Progenitor cell of endocrine pancreas (in vitro differentiated cells): ENCODE results near the gene CCDC185. TPM values are rescaled to one million over a fixed set of nuclear protein-coding genes. Genes with fewer than 3 reads are reported as not detected.

ENCODE experiments used
- DNase-seq: peaks from one replicate; pipeline ENCODE4 v3.0.0; 2021; ENCODE audit warnings: low spot score; ENCODE audit not compliant: unreplicated experiment
- H3K27ac Mint-ChIP-seq: 2 replicates; pipeline ENCODE4 v1.8.0; 2021; ENCODE audit warnings: mild to moderate bottlenecking, moderate library complexity, mixed read lengths
- H3K27me3 Mint-ChIP-seq: 2 replicates; pipeline ENCODE4 v1.8.0; 2021; ENCODE audit warnings: mixed read lengths
- H3K36me3 Mint-ChIP-seq: 2 replicates; pipeline ENCODE4 v1.8.0; 2022; ENCODE audit warnings: mixed read lengths; ENCODE audit not compliant: insufficient read depth
- H3K4me1 Mint-ChIP-seq: 2 replicates; pipeline ENCODE4 v1.8.0; 2021; ENCODE audit warnings: low read depth, mixed read lengths
- H3K4me3 Mint-ChIP-seq: 2 replicates; pipeline ENCODE4 v1.8.0; 2021; ENCODE audit warnings: low read depth, mild to moderate bottlenecking, moderate library complexity, mixed read lengths
- H3K9me3 Mint-ChIP-seq: 2 replicates; pipeline ENCODE4 v1.8.0; 2021; ENCODE audit warnings: low read depth, mixed read lengths
- total RNA-seq: library from RNA; stranded (reverse); gene quantifications from 2 replicates; pipeline ENCODE4 v1.2.1, GENCODE V29; 2021
- TF ChIP-seq, protein P1 (sequence below): fragments of 200-600 bp; sonication (generic); IDR thresholded peaks from one replicate; pipeline ENCODE4 v1.5.0; 2021; ENCODE audit warnings: antibody characterized with exemption, mild to moderate bottlenecking; ENCODE audit not compliant: unreplicated experiment

The CCDC185 gene
- total RNA-seq, 1 donor from 2014 or later: not detected

DNA sequence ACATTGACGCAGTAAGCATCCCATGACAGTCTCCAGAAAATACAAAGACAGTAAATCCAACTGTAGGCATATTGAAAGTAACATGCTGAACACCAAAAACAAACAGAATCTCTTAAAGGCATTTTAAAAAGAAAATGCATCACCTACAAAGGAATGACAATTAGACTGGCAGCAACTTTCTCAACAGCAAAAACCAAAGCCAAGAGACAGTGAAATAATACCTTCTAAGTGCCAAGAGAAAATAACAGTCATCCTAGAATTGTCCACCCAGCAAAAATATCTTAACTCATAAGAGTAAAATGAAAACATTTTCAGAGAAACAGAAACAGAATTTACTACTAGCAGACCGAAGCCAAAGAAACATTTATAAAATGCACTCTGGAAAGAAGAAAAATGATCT, 20.0 kb downstream of the CCDC185 start:
- Mint-ChIP-seq H3K4me3 (no peak overlapping the region), H3K36me3 (no peaks in the 10 kb centered on the region), H3K4me1 (peaks cover 10% of the 10 kb centered on the region), H3K27ac (no peak overlapping the region), H3K27me3 (no peaks in the 10 kb centered on the region), H3K9me3 (peaks cover 4% of the 10 kb centered on the region)
- TF ChIP-seq, protein P1, sequence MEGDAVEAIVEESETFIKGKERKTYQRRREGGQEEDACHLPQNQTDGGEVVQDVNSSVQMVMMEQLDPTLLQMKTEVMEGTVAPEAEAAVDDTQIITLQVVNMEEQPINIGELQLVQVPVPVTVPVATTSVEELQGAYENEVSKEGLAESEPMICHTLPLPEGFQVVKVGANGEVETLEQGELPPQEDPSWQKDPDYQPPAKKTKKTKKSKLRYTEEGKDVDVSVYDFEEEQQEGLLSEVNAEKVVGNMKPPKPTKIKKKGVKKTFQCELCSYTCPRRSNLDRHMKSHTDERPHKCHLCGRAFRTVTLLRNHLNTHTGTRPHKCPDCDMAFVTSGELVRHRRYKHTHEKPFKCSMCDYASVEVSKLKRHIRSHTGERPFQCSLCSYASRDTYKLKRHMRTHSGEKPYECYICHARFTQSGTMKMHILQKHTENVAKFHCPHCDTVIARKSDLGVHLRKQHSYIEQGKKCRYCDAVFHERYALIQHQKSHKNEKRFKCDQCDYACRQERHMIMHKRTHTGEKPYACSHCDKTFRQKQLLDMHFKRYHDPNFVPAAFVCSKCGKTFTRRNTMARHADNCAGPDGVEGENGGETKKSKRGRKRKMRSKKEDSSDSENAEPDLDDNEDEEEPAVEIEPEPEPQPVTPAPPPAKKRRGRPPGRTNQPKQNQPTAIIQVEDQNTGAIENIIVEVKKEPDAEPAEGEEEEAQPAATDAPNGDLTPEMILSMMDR: no peak
- DNase-seq: no peak

DNA sequence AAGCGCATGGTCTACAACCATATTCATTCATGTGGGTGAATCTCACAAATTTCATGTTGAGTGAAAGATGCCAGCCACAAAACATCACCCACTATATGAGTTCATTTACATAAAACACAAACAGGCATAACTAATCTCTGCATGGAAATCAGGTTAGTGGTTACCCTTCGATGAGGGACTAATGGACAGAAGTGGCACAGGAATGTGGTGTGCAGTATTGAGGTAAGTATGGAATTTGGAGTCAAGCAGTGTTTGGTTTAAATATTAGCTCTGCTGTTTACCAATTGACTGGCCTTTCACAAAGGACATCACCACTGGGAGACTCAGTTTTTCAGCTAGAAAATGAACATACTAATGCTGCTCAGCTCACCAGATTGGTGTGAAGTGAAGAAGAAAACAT, 24.2 kb downstream of the CCDC185 start:
- Mint-ChIP-seq H3K27me3 (no peaks in the 10 kb centered on the region), H3K4me3 (no peak overlapping the region), H3K36me3 (no peaks in the 10 kb centered on the region), H3K4me1 (peaks cover 25% of the 10 kb centered on the region), H3K27ac (no peak overlapping the region), H3K9me3 (peaks cover 4% of the 10 kb centered on the region)
- TF ChIP-seq, protein P1: no peak
- no peak for DNase-seq

DNA sequence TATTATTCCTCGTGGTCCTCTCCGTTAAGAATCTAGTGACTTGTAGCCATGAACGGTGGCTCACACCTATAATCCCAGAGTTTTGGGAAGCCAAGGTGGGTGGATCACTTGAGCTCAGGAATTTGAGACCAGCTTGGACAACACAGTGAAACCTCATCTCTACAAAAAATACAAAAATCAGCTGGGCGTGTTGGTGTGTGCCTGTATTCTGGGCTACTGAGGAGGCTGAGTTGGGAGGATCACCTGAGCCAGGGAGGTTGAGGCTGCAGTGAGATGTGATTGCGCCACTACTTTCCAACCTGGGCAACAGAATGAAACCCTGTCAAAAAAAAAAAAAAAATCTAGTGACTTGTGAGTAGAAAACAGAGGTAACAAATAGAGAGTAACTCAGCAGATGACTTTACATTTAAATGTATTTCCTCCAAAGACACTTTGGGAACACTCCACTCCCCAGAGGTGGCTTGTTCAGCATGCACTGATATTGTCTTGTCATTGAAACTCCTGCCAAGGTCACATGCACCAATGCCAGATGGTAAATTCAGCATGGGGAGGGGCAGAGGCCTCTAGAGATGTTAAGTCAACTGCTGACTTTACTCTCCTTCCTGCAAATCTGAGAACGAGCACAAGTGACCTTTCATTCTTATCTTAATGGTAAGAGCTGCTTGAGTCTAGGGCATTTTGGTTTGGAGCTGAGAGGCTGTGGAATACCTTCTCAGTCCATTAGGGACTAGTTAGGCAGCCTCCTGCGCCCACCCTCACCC, 24.9 kb downstream of the CCDC185 start:
- no peaks in the 10 kb centered on the region for H3K36me3 Mint-ChIP-seq
- no peak for DNase-seq
- TF ChIP-seq, protein P1: no peak
- H3K4me3 Mint-ChIP-seq: no peak overlapping the region
- peaks cover 3% of the 10 kb centered on the region for H3K9me3 Mint-ChIP-seq
- no peaks in the 10 kb centered on the region for H3K27me3 Mint-ChIP-seq
- H3K4me1 Mint-ChIP-seq: peaks cover 31% of the 10 kb centered on the region
- H3K27ac Mint-ChIP-seq: no peak overlapping the region

DNA sequence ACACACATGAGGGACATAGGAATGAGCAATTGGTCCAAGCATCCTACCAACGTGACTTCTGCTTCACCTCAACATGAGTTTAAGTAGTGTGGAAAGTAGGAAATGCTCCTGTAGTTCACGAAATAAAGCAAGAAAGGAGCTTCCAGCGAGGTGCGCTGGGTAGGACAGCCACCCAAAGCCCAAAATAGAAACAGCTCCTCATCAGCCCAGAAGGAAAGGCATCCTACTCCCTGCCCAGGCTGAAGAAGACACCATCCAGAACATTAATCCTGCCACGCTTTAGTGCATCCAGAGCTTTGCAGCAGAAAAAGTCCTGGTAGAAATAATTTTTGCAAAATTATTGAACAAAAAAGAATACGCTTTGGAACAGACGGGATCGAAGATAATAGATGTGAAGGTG, 25.9 kb downstream of the CCDC185 start:
- no peak for DNase-seq
- Mint-ChIP-seq H3K4me1 (peaks cover 33% of the 10 kb centered on the region), H3K9me3 (peaks cover 5% of the 10 kb centered on the region), H3K4me3 (no peak overlapping the region), H3K27ac (no peak overlapping the region), H3K27me3 (no peaks in the 10 kb centered on the region), H3K36me3 (no peaks in the 10 kb centered on the region)
- TF ChIP-seq, protein P1: no peak

DNA sequence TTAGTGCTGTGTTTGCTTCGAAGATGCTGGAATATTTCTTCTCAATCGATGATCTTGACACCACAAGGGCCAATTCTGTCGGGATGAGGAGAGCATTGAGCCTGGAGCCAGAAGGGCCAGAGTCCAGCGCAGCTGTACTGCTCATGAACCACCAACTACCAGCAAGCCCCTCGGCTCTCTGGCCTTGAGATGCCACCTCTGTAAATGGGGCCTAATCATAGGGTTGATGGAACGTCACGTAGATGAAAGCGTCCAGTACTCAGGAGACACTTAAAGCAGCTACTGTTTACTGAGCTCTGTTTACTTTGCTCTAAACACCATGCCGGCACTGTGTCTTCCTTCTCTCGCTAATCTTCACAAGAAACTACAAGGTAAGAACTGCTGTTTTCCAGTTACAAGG, 26.3 kb downstream of the CCDC185 start:
- H3K4me1 Mint-ChIP-seq: peaks cover 33% of the 10 kb centered on the region
- no peak overlapping the region for H3K27ac Mint-ChIP-seq
- TF ChIP-seq, protein P1: no peak
- no peaks in the 10 kb centered on the region for H3K27me3 Mint-ChIP-seq
- peaks cover 5% of the 10 kb centered on the region for H3K9me3 Mint-ChIP-seq
- no peak for DNase-seq
- no peak overlapping the region for H3K4me3 Mint-ChIP-seq
- no peaks in the 10 kb centered on the region for H3K36me3 Mint-ChIP-seq
